ENCODE data around the gene TMEM151A. TPM values are rescaled to one million over a fixed set of nuclear protein-coding genes. Genes with fewer than 3 reads are reported as not detected.

TMEM151A gene
- total and polyA plus RNA-seq, 7 experiments from 2014 or later: 0.11 to 0.29 TPM; not detected in 5

- H3K4me3 Mint-ChIP-seq: peak overlapping the region; percentile 86 to 96 (median 90)
- peaks cover 0 to 2% (median 0%) of the 10 kb centered on the region in 3 experiments for H3K36me3 ChIP-seq (ENCODE audit: control insufficient read depth in 2 of 3, insufficient read depth in 3 of 3, low read length in 3 of 3)
- no peak overlapping the region for H3K27ac ChIP-seq (ENCODE audit: low read depth, low read length)
- peak overlapping the region in 5 of 9 donors; percentile 42 to 94 (median 45) for H3K27ac Mint-ChIP-seq
- peaks cover 16 to 46% (median 37%) of the 10 kb centered on the region in 7 donors for H3K4me1 Mint-ChIP-seq
- H3K9me3 Mint-ChIP-seq: peaks cover 0 to 1% (median 0%) of the 10 kb centered on the region in 11 donors
- intact Hi-C loops (cut with micrococcal nuclease): no loop called here
- H3K4me1 ChIP-seq (ENCODE audit: control insufficient read depth in 2 of 2, insufficient read depth in 2 of 2, low read length in 2 of 2): peaks cover 18 to 19% of the 10 kb centered on the region in 2 donors
- ATAC-seq (no peak), DNase-seq (no peak)
- CTCF ChIA-PET: interaction anchor here (0.8 kb wide), 1 partner anchor 96 kb away, joined by 4 read pairs; no protein-coding TSS in a partner anchor
- H3K36me3 Mint-ChIP-seq: peaks cover 0 to 4% (median 0%) of the 10 kb centered on the region in 5 donors
- H3K27me3 ChIP-seq (ENCODE audit: control insufficient read depth in 2 of 2, insufficient read depth in 2 of 2, low read length in 2 of 2): peaks cover 0 to 7% of the 10 kb centered on the region in 2 donors
- H3K9me3 ChIP-seq (ENCODE audit: control insufficient read depth in 2 of 3, low read length in 3 of 3): no peaks in the 10 kb centered on the region
- H3K4me3 ChIP-seq (ENCODE audit: low read length): no peak overlapping the region
- peaks cover 13 to 35% (median 13%) of the 10 kb centered on the region in 5 donors for H3K27me3 Mint-ChIP-seq
- POLR2A ChIA-PET: interaction anchor here (1.3 to 2.4 kb wide), 5 partner anchors 19 to 131 kb away, joined by 3 to 15 read pairs (median 9); partner anchors contain the start of gene CD248
These were observed 1.4 kb upstream of the TMEM151A start for GRCh38 chr11:66290330-66290621.

GRCh38 chr11:66291303-66291705, 390 bp upstream of the TMEM151A start:
- Histone ChIP-seq H3K36me3 (ENCODE audit: control insufficient read depth in 2 of 3, insufficient read depth in 3 of 3, low read length in 3 of 3) (no peaks in the 10 kb centered on the region), H3K27ac (ENCODE audit: low read depth, low read length) (no peak overlapping the region), H3K4me1 (ENCODE audit: control insufficient read depth in 2 of 2, insufficient read depth in 2 of 2, low read length in 2 of 2) (peaks cover 18 to 19% of the 10 kb centered on the region in 2 donors), H3K4me3 (ENCODE audit: low read length) (no peak overlapping the region), H3K9me3 (ENCODE audit: control insufficient read depth in 2 of 3, low read length in 3 of 3) (no peaks in the 10 kb centered on the region), H3K27me3 (ENCODE audit: control insufficient read depth in 2 of 2, insufficient read depth in 2 of 2, low read length in 2 of 2) (peaks cover 0 to 7% of the 10 kb centered on the region in 2 donors)
- POLR2A ChIA-PET: interaction anchor here (0.6 to 2.4 kb wide), 6 partner anchors 8 to 915 kb away, joined by 3 to 15 read pairs (median 3); partner anchors contain the start of gene RIN1
- H3K36me3 Mint-ChIP-seq: peaks cover 0 to 4% (median 0%) of the 10 kb centered on the region in 5 donors
- peak overlapping the region in 7 of 10 donors; percentile 21 to 94 (median 89) for H3K4me3 Mint-ChIP-seq
- H3K27ac Mint-ChIP-seq: peak overlapping the region in 2 of 9 donors; percentile 32 to 80
- DNase-seq: no peak
- H3K9me3 Mint-ChIP-seq: peaks cover 0 to 1% (median 0%) of the 10 kb centered on the region in 11 donors
- CTCF ChIA-PET: interaction anchor here (0.6 to 1.0 kb wide), 3 partner anchors 95 to 676 kb away, joined by 3 to 6 read pairs (median 4); no protein-coding TSS in a partner anchor
- peaks cover 13 to 38% (median 13%) of the 10 kb centered on the region in 5 donors for H3K27me3 Mint-ChIP-seq
- intact Hi-C loops (cut with micrococcal nuclease): no loop called here
- peaks cover 14 to 46% (median 37%) of the 10 kb centered on the region in 7 donors for H3K4me1 Mint-ChIP-seq
- ATAC-seq: no peak

- H3K27me3 Mint-ChIP-seq: peaks cover 13 to 39% (median 13%) of the 10 kb centered on the region in 5 donors
- no peaks in the 10 kb centered on the region for H3K36me3 ChIP-seq (ENCODE audit: control insufficient read depth in 2 of 3, insufficient read depth in 3 of 3, low read length in 3 of 3)
- peaks cover 0 to 7% of the 10 kb centered on the region in 2 donors for H3K27me3 ChIP-seq (ENCODE audit: control insufficient read depth in 2 of 2, insufficient read depth in 2 of 2, low read length in 2 of 2)
- H3K4me3 Mint-ChIP-seq: peak overlapping the region; percentile 7 to 89 (median 54)
- H3K27ac Mint-ChIP-seq: peak overlapping the region in 4 of 9 donors; percentile 6 to 77 (median 19)
- peaks cover 0 to 4% (median 0%) of the 10 kb centered on the region in 5 donors for H3K36me3 Mint-ChIP-seq
- no peak overlapping the region for H3K4me3 ChIP-seq (ENCODE audit: low read length)
- H3K4me1 ChIP-seq (ENCODE audit: control insufficient read depth in 2 of 2, insufficient read depth in 2 of 2, low read length in 2 of 2): peaks cover 17% of the 10 kb centered on the region in 2 donors
- ATAC-seq (no peak), DNase-seq (no peak)
- ChIA-PET POLR2A (no interaction called here), CTCF (no interaction called here)
- no peak overlapping the region for H3K27ac ChIP-seq (ENCODE audit: low read depth, low read length)
- H3K9me3 ChIP-seq (ENCODE audit: control insufficient read depth in 2 of 3, low read length in 3 of 3): no peaks in the 10 kb centered on the region
- intact Hi-C loops (cut with micrococcal nuclease): no loop called here
- H3K9me3 Mint-ChIP-seq: peaks cover 0 to 1% (median 0%) of the 10 kb centered on the region in 11 donors
- peaks cover 14 to 34% (median 29%) of the 10 kb centered on the region in 7 donors for H3K4me1 Mint-ChIP-seq
These were observed 1.0 kb downstream of the TMEM151A start for GRCh38 chr11:66292543-66293332.

DNA sequence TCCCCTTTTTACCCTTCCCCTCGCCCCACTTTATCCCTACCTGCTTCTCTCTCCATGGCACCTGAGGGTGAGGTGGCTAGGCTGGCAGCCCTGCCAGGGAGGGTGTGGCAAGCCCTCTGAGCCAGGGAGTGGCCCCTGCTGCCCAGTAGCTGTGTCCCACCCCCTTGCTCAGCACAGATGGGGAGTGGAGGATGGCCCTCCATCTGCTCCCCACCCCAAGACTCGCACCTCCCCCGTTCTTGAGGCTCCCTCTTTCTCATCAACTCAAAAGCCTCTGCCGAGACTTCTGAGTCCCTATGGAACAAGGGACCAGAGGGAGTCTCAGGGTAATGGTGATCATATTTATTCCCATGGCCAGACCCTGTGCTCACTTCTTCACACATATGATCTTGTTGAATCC, 1.7 kb downstream of the TMEM151A start:
- Mint-ChIP-seq H3K4me3 (peak overlapping the region in 4 of 10 donors; percentile 16 to 89 (median 38)), H3K9me3 (peaks cover 0 to 1% (median 0%) of the 10 kb centered on the region in 11 donors), H3K27ac (no peak overlapping the region), H3K27me3 (peaks cover 13 to 39% (median 13%) of the 10 kb centered on the region in 5 donors), H3K36me3 (peaks cover 0 to 4% (median 0%) of the 10 kb centered on the region in 5 donors), H3K4me1 (peaks cover 11 to 31% (median 27%) of the 10 kb centered on the region in 7 donors)
- intact Hi-C loops (cut with micrococcal nuclease): no loop called here
- H3K36me3 ChIP-seq (ENCODE audit: control insufficient read depth in 2 of 3, insufficient read depth in 3 of 3, low read length in 3 of 3): no peaks in the 10 kb centered on the region
- no peak overlapping the region for H3K27ac ChIP-seq (ENCODE audit: low read depth, low read length)
- POLR2A ChIA-PET: no interaction called here
- ATAC-seq (no peak), DNase-seq (no peak)
- no peak overlapping the region for H3K4me3 ChIP-seq (ENCODE audit: low read length)
- peaks cover 0 to 7% of the 10 kb centered on the region in 2 donors for H3K27me3 ChIP-seq (ENCODE audit: control insufficient read depth in 2 of 2, insufficient read depth in 2 of 2, low read length in 2 of 2)
- H3K4me1 ChIP-seq (ENCODE audit: control insufficient read depth in 2 of 2, insufficient read depth in 2 of 2, low read length in 2 of 2): peaks cover 11% of the 10 kb centered on the region in 2 donors
- CTCF ChIA-PET: no interaction called here
- no peaks in the 10 kb centered on the region for H3K9me3 ChIP-seq (ENCODE audit: control insufficient read depth in 2 of 3, low read length in 3 of 3)

DNA sequence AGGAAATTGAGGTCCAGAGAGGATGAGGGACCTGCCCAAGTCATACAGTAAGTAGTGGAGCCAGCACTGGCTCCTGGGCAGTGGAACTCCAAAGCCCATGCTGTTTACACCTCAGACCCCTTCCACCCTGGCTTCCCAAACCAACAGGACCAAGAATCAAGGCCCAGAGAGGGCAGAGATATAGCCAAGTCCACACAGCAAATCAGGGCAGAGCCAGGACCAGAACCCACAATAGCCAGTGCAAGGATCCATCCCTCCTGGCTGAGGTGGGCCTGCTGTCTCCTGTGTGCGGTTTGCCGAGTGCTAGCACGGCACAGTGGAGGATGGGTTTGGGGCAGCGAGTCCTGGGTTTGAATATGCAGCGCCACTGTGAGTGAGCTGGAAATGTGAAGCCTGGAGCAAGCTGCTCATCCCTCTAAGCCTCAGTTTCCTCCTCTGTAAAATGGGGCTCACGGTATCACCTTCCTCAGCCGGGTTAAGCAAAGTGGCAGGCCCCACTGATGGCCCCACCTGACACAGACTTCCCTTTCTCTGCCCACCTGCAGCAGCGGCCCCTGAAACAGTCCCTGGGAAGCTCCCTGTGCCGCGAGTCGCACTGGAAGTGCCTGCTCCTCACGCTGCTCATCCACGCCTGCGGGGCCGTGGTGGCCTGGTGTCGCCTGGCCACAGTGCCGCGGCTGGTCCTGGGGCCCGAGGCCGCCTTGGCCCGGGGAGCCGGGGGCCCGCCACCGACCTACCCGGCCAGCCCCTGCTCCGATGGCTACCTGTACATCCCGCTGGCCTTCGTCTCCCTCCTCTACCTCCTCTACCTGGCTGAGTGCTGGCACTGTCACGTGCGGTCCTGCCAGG, 2.3 kb downstream of the TMEM151A start:
- H3K4me3 ChIP-seq (ENCODE audit: low read length): no peak overlapping the region
- H3K36me3 ChIP-seq (ENCODE audit: control insufficient read depth in 2 of 3, insufficient read depth in 3 of 3, low read length in 3 of 3): no peaks in the 10 kb centered on the region
- H3K27me3 ChIP-seq (ENCODE audit: control insufficient read depth in 2 of 2, insufficient read depth in 2 of 2, low read length in 2 of 2): peaks cover 0 to 7% of the 10 kb centered on the region in 2 donors
- H3K9me3 ChIP-seq (ENCODE audit: control insufficient read depth in 2 of 3, low read length in 3 of 3): no peaks in the 10 kb centered on the region
- Mint-ChIP-seq H3K4me3 (peak overlapping the region in 3 of 10 donors; percentile 16 to 89 (median 54)), H3K4me1 (peaks cover 11 to 28% (median 26%) of the 10 kb centered on the region in 7 donors), H3K27me3 (peaks cover 13 to 39% (median 13%) of the 10 kb centered on the region in 5 donors), H3K9me3 (peaks cover 0 to 1% (median 0%) of the 10 kb centered on the region in 11 donors), H3K27ac (peak overlapping the region in 1 of 9 donors; percentile 70), H3K36me3 (peaks cover 0 to 4% (median 0%) of the 10 kb centered on the region in 5 donors)
- H3K4me1 ChIP-seq (ENCODE audit: control insufficient read depth in 2 of 2, insufficient read depth in 2 of 2, low read length in 2 of 2): peaks cover 9% of the 10 kb centered on the region in 2 donors
- CTCF ChIA-PET: no interaction called here
- POLR2A ChIA-PET: no interaction called here
- no peak overlapping the region for H3K27ac ChIP-seq (ENCODE audit: low read depth, low read length)
- DNase-seq (no peak), ATAC-seq (no peak)
- intact Hi-C loops (cut with micrococcal nuclease): no loop called here
